RWPE2 (cell line): ENCODE data around the gene PALS1.

Experiments
- ATAC-seq: fragments of 200-7000 bp; cut with Tn5 transposase; 3 replicates; pipeline ENCODE4 v1.9.1; 2021; ENCODE audit warnings: low read depth
- DNase-seq: peaks from one replicate; pipeline ENCODE4 v3.0.0-alpha.2; 2020; ENCODE audit warnings: low spot score
- H3K27ac ChIP-seq: fragments of 450-650 bp; 2 replicates; pipeline ENCODE4 v1.5.1; 2017; ENCODE audit warnings: mild to moderate bottlenecking; ENCODE audit not compliant: poor library complexity, severe bottlenecking
- H3K27me3 ChIP-seq: fragments of 250-450 bp; sonication (Bioruptor Pico); 2 replicates; pipeline ENCODE4 v1.5.1; 2021; ENCODE audit warnings: mild to moderate bottlenecking, moderate library complexity; ENCODE audit not compliant: insufficient read depth, poor library complexity, severe bottlenecking
- H3K36me3 ChIP-seq: fragments of 250-450 bp; sonication (Bioruptor Pico); 2 replicates; pipeline ENCODE4 v1.5.1; 2020; ENCODE audit warnings: low read depth, mild to moderate bottlenecking, moderate library complexity
- H3K4me1 ChIP-seq: fragments of 250-450 bp; sonication (Bioruptor Pico); 2 replicates; pipeline ENCODE4 v1.5.1; 2021; ENCODE audit warnings: mild to moderate bottlenecking, moderate library complexity; ENCODE audit not compliant: insufficient read depth, poor library complexity, severe bottlenecking
- H3K4me3 ChIP-seq: fragments of 250-450 bp; sonication (Bioruptor Pico); 2 replicates; pipeline ENCODE4 v1.5.1; 2021; ENCODE audit warnings: mild to moderate bottlenecking, moderate library complexity; ENCODE audit not compliant: severe bottlenecking
- H3K9me3 ChIP-seq: fragments of 250-450 bp; sonication (Bioruptor Pico); 2 replicates; pipeline ENCODE4 v1.5.1; 2021; ENCODE audit warnings: mild to moderate bottlenecking, moderate library complexity; ENCODE audit not compliant: severe bottlenecking
- TF ChIP-seq, protein P1 (sequence below): fragments of 450-650 bp; IDR thresholded peaks from one replicate; pipeline ENCODE4 v1.5.1; 2017; ENCODE audit warnings: mild to moderate bottlenecking, moderate library complexity; ENCODE audit not compliant: poor library complexity, severe bottlenecking

The PALS1 gene

DNA sequence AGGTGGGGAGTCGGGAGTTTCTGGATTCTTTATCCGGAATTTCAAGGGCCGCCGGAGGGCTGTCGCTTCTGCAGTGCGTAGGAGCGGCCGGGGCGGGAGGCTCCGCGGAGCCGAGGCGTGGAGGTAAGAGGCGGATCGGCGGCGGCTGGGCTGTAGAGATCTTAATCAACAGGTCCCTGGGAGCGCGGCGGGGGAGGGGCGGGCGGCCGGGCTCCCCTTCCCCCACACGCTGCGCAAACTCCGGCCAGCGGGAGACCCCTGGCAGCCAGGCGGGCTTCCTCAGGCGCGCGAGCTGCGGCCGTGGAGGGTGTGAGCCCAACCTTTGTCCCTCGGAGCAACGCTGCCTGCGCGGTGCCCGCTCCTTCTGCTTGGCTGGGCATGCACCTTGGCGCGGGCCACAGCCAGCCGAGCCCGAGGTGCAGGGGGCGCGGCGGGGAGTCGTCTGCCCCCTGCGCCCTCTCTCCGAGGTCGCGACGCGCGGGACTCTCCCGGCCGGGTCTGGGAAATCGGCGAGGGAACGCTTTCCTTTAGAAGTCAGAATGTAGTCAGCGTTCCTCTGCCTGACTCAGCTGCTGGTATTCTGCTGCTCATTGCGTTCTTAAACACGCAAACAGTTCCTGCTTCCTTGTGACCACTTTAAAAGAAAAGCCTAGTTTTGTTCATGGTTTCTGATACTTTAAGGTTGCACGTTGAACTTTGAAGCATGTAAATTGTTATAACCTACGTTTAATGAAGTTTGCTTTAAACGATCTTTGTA is at the start of gene PALS1:
TSS of gene PALS1 (plus strand) at position 25 of the 757 bp plus-strand sequence. CDS start 37,736 bp downstream, outside the sequence.
- Histone ChIP-seq H3K27me3 (no peaks in the 10 kb centered on the region), H3K4me3 (peak within 1 kb of the TSS; percentile 68), H3K36me3 (no peaks in the 10 kb centered on the region), H3K9me3 (no peaks in the 10 kb centered on the region), H3K27ac (peak within 1 kb of the TSS; percentile 92), H3K4me1 (peaks cover 5% of the 10 kb centered on the region)
- TF ChIP-seq, protein P1, sequence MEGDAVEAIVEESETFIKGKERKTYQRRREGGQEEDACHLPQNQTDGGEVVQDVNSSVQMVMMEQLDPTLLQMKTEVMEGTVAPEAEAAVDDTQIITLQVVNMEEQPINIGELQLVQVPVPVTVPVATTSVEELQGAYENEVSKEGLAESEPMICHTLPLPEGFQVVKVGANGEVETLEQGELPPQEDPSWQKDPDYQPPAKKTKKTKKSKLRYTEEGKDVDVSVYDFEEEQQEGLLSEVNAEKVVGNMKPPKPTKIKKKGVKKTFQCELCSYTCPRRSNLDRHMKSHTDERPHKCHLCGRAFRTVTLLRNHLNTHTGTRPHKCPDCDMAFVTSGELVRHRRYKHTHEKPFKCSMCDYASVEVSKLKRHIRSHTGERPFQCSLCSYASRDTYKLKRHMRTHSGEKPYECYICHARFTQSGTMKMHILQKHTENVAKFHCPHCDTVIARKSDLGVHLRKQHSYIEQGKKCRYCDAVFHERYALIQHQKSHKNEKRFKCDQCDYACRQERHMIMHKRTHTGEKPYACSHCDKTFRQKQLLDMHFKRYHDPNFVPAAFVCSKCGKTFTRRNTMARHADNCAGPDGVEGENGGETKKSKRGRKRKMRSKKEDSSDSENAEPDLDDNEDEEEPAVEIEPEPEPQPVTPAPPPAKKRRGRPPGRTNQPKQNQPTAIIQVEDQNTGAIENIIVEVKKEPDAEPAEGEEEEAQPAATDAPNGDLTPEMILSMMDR, result no peak
- DNase-seq (peak; percentile 78), ATAC-seq (peak; percentile 54)

DNA sequence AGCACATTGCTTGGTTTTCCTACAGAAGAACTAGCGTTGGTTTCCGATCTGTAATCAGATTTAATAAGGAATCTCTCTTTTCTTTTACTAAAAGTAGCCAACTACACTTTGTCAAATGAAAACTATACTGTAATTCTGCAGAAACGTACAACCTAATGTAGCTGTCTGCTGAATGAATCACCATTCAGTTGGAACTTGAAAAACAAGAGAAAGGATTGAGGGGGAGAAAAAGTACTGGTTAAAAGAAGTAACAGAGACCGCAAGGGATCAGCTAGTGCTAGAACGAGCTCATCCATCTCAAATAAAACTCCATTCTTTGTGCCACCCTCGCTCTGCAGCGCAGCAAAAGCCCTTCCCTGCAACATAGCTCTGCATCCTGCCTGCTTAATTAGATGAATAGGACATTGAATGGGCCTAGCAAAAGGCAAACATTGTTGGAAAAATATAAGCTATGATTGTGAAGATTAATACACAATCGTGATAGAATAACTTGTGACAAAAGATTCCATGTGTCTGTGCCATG is 49.4 kb upstream of the PALS1 start:
- ATAC-seq, result no peak
- no peak for DNase-seq
- no peak overlapping the region for H3K4me3 ChIP-seq

DNA sequence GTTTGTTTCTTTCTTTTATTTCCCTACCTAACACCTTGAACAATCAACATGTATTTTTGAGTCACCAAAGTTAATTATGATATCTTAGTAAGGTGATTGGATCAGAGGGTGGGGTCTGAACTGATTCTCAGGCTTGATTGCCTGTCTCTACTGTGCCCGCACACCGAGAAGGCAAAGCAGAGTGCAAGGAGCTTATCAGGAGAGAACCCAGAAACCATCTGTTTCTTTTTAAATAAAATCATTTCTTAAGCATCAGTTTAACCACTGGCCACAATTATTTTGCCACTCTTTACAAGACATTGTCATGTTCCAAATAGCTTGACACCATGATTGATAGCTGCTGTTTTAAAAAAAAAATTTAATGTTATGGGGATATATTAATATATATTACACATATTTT is 48.9 kb upstream of the PALS1 start:
- H3K27ac ChIP-seq, result no peak overlapping the region
- no peaks in the 10 kb centered on the region for H3K36me3 ChIP-seq
- TF ChIP-seq, protein P1, result no peak
- H3K4me3 ChIP-seq, result no peak overlapping the region
- no peaks in the 10 kb centered on the region for H3K9me3 ChIP-seq
- H3K27me3 ChIP-seq, result no peaks in the 10 kb centered on the region
- peaks cover 13% of the 10 kb centered on the region for H3K4me1 ChIP-seq
- no peak for ATAC-seq
- no peak for DNase-seq

More for the DNA sequence above, 49.4 kb upstream of the PALS1 start:
- no peaks in the 10 kb centered on the region for H3K36me3 ChIP-seq
- TF ChIP-seq, protein P1, result no peak
- H3K27me3 ChIP-seq, result no peaks in the 10 kb centered on the region
- no peaks in the 10 kb centered on the region for H3K9me3 ChIP-seq
- no peak overlapping the region for H3K27ac ChIP-seq
- peaks cover 18% of the 10 kb centered on the region for H3K4me1 ChIP-seq

DNA sequence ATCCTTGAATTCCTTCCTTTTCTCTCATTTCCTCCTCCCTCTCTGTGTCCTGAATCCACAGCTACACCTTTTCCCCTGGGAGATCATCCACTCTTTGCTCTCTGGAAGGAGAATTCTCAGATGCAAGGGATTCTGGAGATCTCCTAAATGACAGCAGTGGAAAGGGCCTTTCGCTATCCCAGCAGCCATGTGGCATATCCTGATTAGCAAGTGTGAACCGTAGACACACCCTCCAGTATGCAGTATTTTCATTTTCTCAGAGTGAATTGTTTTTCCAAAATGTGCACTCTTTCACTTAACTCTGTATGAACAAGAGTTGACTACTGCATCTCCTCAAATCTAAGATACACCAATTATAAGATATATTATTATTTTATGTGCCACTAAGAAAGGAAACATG is 46.0 kb upstream of the PALS1 start:
- ATAC-seq (no peak), DNase-seq (no peak)
- TF ChIP-seq, protein P1, result no peak
- H3K4me3 ChIP-seq, result no peak overlapping the region
- no peaks in the 10 kb centered on the region for H3K4me1 ChIP-seq
- no peaks in the 10 kb centered on the region for H3K36me3 ChIP-seq
- no peaks in the 10 kb centered on the region for H3K27me3 ChIP-seq
- H3K9me3 ChIP-seq, result no peaks in the 10 kb centered on the region
- no peak overlapping the region for H3K27ac ChIP-seq

DNA sequence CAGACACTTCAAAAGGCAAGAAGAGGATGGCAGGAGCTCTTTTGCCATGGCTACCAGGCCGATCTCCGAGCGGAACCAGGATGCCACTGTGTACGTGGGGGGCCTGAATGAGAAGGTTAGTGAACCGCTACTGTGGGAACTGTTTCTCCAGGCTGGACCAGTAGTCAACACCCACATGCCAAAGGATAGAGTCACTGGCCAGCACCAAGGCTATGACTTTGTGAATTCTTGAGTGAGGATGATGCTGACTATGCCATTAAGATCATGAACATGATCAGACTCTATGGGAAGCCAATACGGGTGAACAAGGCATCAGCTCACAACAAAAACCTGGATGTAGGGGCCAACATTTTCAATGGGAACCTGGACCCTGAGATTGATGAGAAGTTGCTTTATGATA is 42.2 kb upstream of the PALS1 start:
- ATAC-seq, result 0 out of 3 replicates have a peak, but pooled peaks have one; percentile 31
- H3K36me3 ChIP-seq, result no peaks in the 10 kb centered on the region

More for the DNA sequence above, 42.2 kb upstream of the PALS1 start:
- Histone ChIP-seq H3K4me3 (no peak overlapping the region), H3K9me3 (no peaks in the 10 kb centered on the region), H3K27ac (no peak overlapping the region), H3K27me3 (no peaks in the 10 kb centered on the region), H3K4me1 (no peaks in the 10 kb centered on the region)
- DNase-seq, result no peak
- TF ChIP-seq, protein P1, result no peak
